ENCODE results near the gene ANKRD27. TPM values are rescaled to one million over a fixed set of nuclear protein-coding genes. Genes with fewer than 3 reads are reported as not detected.

The ANKRD27 gene
- total RNA-seq, 1 experiment from 2014 or later, result 55.5 TPM

DNA sequence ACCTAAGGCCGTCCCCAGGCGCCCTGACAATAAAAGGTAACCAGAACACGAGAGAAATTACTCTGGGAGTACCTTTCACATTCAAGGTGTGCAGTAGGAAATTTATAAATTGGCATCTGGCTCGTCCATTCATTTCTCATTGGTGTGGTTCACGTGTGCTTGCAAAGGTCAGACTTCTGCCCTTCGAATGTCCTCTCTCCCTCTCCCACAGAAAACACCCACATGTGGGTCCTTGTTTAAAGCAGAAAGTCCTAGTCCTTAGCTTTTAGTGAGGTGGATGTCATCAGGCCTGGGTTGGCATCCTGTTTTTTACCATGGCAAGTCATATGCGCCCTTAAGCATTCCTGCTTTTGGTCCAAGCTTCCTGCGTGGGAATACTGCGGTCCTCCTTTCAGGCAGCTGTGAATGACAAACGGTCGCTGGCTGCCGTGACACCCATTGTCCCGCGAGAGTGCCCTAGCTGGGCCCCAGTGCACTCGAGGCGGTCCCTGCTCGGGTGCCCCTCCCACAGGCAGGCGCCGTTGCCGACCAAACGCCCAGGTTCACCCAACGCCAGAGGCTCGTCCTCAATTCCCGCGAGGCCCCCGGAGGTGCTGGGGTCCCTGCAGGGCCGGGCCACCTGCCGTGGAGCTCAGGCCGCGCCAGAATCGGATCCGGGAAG lies 16.4 kb upstream of the ANKRD27 start, which contains the start of gene NUDT19:
Gene NUDT19 (plus strand): TSS at position 531 of the 661 bp plus-strand sequence. CDS start 140 bp downstream, outside the sequence.
- 0 out of 2 replicates have a peak, but pooled peaks cover 4% of the 10 kb centered on the region for H3K36me3 ChIP-seq (ENCODE audit: low read depth)
- POLR2A ChIA-PET (ENCODE audit: unreplicated experiment), result interaction anchor here (0.6 to 0.9 kb wide), 4 partner anchors 9 to 1525 kb away, joined by 3 to 8 read pairs (median 5); no protein-coding TSS in a partner anchor
- intact Hi-C loops (cut with micrococcal nuclease; ENCODE audit: unreplicated experiment), result loop anchor here (5.0 to 10.0 kb wide), 2 partner anchors 281 to 483 kb away; partner anchors contain the start of genes CEP89 and FAAP24
- no peaks in the 10 kb centered on the region for H3K9me3 ChIP-seq (ENCODE audit: insufficient read depth, low read depth)
- peaks cover 21% of the 10 kb centered on the region for H4K20me1 ChIP-seq (ENCODE audit: insufficient read depth)
- BruUV-seq (replicated peaks), result TSS peak; percentile 46
- CTCF ChIA-PET, result interaction anchor here (0.6 kb wide), 1 partner anchor 24 kb away, joined by 3 read pairs; no protein-coding TSS in a partner anchor
- DNase-seq, result peak; percentile 75 to 90
- peak within 1 kb of the TSS; percentile 86 for H2AFZ ChIP-seq
- H3K4me3 ChIP-seq, result peak within 1 kb of the TSS; percentile 85
- peaks cover 35% of the 10 kb centered on the region for H3K4me1 ChIP-seq (replicated peaks; ENCODE audit: insufficient read depth)
- H3K27ac ChIP-seq, result peak within 1 kb of the TSS; percentile 68; the same call in 1 of the 2 replicates
- no peak for TF ChIP-seq EZH2 (IDR thresholded peaks at IDR 0.05; ENCODE audit: low read depth)
- TF ChIP-seq, protein P1, sequence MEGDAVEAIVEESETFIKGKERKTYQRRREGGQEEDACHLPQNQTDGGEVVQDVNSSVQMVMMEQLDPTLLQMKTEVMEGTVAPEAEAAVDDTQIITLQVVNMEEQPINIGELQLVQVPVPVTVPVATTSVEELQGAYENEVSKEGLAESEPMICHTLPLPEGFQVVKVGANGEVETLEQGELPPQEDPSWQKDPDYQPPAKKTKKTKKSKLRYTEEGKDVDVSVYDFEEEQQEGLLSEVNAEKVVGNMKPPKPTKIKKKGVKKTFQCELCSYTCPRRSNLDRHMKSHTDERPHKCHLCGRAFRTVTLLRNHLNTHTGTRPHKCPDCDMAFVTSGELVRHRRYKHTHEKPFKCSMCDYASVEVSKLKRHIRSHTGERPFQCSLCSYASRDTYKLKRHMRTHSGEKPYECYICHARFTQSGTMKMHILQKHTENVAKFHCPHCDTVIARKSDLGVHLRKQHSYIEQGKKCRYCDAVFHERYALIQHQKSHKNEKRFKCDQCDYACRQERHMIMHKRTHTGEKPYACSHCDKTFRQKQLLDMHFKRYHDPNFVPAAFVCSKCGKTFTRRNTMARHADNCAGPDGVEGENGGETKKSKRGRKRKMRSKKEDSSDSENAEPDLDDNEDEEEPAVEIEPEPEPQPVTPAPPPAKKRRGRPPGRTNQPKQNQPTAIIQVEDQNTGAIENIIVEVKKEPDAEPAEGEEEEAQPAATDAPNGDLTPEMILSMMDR (conservative IDR thresholded peaks at IDR 0.05), result no peak
- no peaks in the 10 kb centered on the region for H3K27me3 ChIP-seq (ENCODE audit: insufficient read depth, low read depth)
- H3F3A ChIP-seq (ENCODE audit: insufficient read depth, low read depth), result peaks cover 17% of the 10 kb centered on the region; the same call in 1 of the 2 replicates
- peaks cover 45% of the 10 kb centered on the region for H3K79me2 ChIP-seq (ENCODE audit: low read depth)
- peak within 1 kb of the TSS; percentile 88 for H3K4me2 ChIP-seq
- H3K9me2 ChIP-seq (ENCODE audit: insufficient read depth), result no peaks in the 10 kb centered on the region

DNA sequence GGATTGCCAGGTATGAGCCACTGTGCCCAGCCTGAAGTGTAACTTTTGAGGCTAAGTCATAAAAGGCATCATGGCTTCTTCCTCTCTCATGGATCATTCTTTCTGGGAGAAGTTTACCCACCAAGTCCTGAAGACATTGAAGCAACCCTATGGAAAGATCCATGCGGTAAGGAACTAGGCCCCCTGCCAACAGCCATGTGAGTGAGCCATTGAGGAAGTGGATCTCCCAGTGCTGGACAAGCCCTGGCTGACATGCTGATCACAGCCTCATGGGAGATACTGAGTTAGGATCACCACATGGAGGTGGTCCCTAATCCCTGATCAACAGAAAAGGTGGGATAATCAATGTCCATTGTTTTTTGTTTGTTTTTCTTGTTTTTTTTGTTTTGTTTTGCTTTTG lies 13.3 kb upstream of the ANKRD27 start:
- BruUV-seq (replicated peaks), result no TSS peak
- no peak for TF ChIP-seq EZH2 (IDR thresholded peaks at IDR 0.05; ENCODE audit: low read depth)
- TF ChIP-seq, protein P1 (conservative IDR thresholded peaks at IDR 0.05), result no peak
- POLR2A ChIA-PET (ENCODE audit: unreplicated experiment), result no interaction called here
- intact Hi-C loops (cut with micrococcal nuclease; ENCODE audit: unreplicated experiment), result no loop called here
- H3K27ac ChIP-seq, result no peak overlapping the region
- peaks cover 6% of the 10 kb centered on the region; the same call in 1 of the 2 replicates for H3F3A ChIP-seq (ENCODE audit: insufficient read depth, low read depth)
- no peak overlapping the region for H3K4me2 ChIP-seq
- no peaks in the 10 kb centered on the region for H4K20me1 ChIP-seq (ENCODE audit: insufficient read depth)
- H3K27me3 ChIP-seq (ENCODE audit: insufficient read depth, low read depth), result no peaks in the 10 kb centered on the region
- H3K9me3 ChIP-seq (ENCODE audit: insufficient read depth, low read depth), result no peaks in the 10 kb centered on the region
- no peak overlapping the region for H3K4me3 ChIP-seq
- CTCF ChIA-PET, result no interaction called here
- DNase-seq, result no peak
- peaks cover 13% of the 10 kb centered on the region for H3K79me2 ChIP-seq (ENCODE audit: low read depth)
- no peak overlapping the region for H2AFZ ChIP-seq
- H3K9me2 ChIP-seq (ENCODE audit: insufficient read depth), result no peaks in the 10 kb centered on the region
- no peaks in the 10 kb centered on the region for H3K36me3 ChIP-seq (ENCODE audit: low read depth)
- H3K4me1 ChIP-seq (replicated peaks; ENCODE audit: insufficient read depth), result peaks cover 18% of the 10 kb centered on the region

DNA sequence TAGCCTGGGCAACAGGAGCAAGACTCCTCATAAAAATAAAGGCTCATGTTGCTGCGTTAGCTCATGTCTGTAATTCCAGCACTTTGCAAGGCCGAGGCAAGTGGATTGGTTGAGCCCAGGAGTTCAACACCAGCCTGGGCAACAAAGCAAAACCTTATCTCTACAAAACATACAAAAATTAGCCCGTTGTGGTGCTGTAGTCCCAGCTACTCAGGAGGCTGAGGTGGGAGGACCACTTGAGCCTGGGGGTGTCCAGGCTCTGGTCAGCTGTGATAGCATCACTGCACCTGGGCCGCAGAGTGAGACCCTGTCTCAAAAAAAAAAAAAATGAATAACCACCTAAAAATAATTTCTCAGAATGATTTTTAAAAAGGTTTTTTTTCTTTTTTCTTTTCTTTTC lies 12.7 kb upstream of the ANKRD27 start:
- no peak for DNase-seq
- Histone ChIP-seq H3K27me3 (ENCODE audit: insufficient read depth, low read depth) (no peaks in the 10 kb centered on the region), H3K9me3 (ENCODE audit: insufficient read depth, low read depth) (no peaks in the 10 kb centered on the region), H3K27ac (no peak overlapping the region), H2AFZ (no peak overlapping the region), H3K4me2 (no peak overlapping the region), H3K79me2 (ENCODE audit: low read depth) (peaks cover 7% of the 10 kb centered on the region), H4K20me1 (ENCODE audit: insufficient read depth) (no peaks in the 10 kb centered on the region), H3K4me1 (replicated peaks; ENCODE audit: insufficient read depth) (peaks cover 19% of the 10 kb centered on the region), H3K4me3 (no peak overlapping the region), H3K9me2 (ENCODE audit: insufficient read depth) (no peaks in the 10 kb centered on the region), H3K36me3 (ENCODE audit: low read depth) (no peaks in the 10 kb centered on the region), H3F3A (ENCODE audit: insufficient read depth, low read depth) (peaks cover 5% of the 10 kb centered on the region; the same call in 1 of the 2 replicates)
- BruUV-seq (replicated peaks), result no TSS peak
- no peak for TF ChIP-seq EZH2 (IDR thresholded peaks at IDR 0.05; ENCODE audit: low read depth)
- TF ChIP-seq, protein P1 (conservative IDR thresholded peaks at IDR 0.05), result no peak
- ChIA-PET POLR2A (ENCODE audit: unreplicated experiment) (no interaction called here), CTCF (no interaction called here)
- intact Hi-C loops (cut with micrococcal nuclease; ENCODE audit: unreplicated experiment), result no loop called here

All from PC-9 (cell line).